M059J (cell line): ENCODE results near the gene GPC5. TPM values are rescaled to one million over a fixed set of nuclear protein-coding genes. Genes with fewer than 3 reads are reported as not detected.
A peak's percentile ranks its signal among the peaks of the same experiment; 100 is the strongest.

Source experiments
- DNase-seq: peaks from one replicate; pipeline ENCODE4 v3.0.0-alpha.2; 2012; ENCODE audit warnings: low read depth
- total RNA-seq: library from RNA; depleted of rRNA; stranded (reverse); fragments of >200 nt; shearing (Covaris generic); gene quantifications from 2 replicates; pipeline ENCODE4 v1.2.3, GENCODE V29; 2014

GPC5 gene
- total RNA-seq, 1 experiment from 2014 or later, result 0.25 TPM

- no peak for DNase-seq
Observed at GRCh38 chr13:91456837-91457236, 58.4 kb downstream of the GPC5 start.

GRCh38 chr13:91459485-91459884 is 61.1 kb downstream of the GPC5 start:
- no peak for DNase-seq

GRCh38 chr13:91464336-91464735 is 65.9 kb downstream of the GPC5 start:
- no peak for DNase-seq

- DNase-seq, result no peak
Observed at GRCh38 chr13:91467236-91467635, 68.8 kb downstream of the GPC5 start.

DNA sequence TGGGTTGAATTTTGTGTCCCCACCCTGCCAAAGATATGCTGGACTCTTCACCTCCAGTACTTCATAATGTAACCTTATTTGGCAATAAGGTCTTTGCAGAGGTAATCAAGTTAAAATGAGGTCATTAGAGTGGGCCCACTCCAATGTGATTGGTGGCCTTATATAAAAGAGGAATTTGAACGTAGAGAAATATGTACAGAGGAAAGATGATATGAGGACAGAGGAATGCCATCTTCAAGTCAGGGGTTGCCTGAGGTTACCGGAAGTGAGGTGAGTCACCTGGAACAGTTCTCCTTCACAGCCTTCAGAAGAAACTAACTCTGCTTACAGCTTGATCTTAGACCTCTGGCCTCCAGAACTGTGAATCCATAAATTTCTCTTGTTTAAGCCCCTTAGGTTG is 69.9 kb downstream of the GPC5 start:
- DNase-seq, result peak; percentile 5

- no peak for DNase-seq
Observed at GRCh38 chr13:91470084-91470621, 71.7 kb downstream of the GPC5 start.

- no peak for DNase-seq
Observed at GRCh38 chr13:91470681-91471080, 72.3 kb downstream of the GPC5 start.

- peak; percentile 51 for DNase-seq
Observed at GRCh38 chr13:91482427-91482826, 84.0 kb downstream of the GPC5 start.

DNA sequence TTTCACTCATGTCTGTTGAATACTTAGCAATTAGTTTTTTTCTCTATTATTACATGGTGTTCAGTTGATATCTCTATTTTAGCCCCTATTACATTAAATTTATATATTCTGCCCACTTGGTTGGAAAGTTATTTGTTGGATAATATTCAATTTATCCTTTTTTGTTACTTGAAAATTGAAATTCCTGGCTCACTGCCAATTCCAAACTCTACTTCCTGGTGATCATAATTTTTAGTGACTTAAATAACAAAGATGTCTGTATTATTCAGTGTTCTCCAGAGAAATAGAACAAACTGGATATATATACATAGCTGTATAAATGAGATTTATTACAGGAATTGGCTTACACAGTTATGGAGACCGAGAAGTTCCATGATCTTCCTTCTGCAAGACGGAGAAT is 93.6 kb downstream of the GPC5 start:
- no peak for DNase-seq

- no peak for DNase-seq
Observed at GRCh38 chr13:91493442-91493841, 95.0 kb downstream of the GPC5 start.

DNA sequence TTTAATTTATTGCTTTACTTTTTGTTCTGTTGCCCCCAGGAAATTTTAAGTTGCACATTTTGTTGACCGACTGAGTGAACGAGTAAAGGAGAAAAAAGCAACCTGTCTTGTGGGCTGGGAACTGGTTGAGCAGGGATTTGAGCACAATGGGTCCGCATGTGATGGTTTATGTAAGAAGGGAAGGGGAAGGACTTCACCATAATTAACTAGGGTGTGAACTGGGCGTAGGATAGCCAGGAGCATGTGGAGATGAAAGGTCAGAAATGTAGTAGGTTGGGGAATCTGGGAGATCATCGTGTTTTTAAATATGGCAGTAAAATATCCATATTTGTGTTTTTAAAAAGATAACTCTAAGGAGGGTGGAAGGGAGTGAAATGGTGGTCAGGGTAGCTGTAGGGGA is 99.9 kb downstream of the GPC5 start:
- no peak for DNase-seq

- DNase-seq, result no peak
Observed at GRCh38 chr13:91504216-91504615, 105.8 kb downstream of the GPC5 start.

DNA sequence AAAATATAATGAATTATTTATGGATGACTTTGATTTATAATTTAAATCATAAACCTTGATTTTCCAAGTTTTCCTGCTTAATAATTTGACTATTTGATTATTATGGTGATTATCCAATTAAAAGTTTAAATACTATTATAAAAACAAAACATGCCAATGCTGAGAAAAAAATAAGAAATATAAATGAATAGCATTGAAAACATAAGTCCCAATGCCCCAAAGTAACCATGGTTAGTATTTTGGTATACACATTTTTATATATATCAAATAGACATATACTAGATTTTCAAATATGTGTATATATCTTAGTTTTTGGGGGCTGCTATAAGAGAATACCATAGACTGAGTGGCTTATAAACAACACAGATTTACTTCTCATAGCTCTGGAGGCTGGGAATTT is 108.3 kb downstream of the GPC5 start:
- no peak for DNase-seq

- DNase-seq, result no peak
Observed at GRCh38 chr13:91510058-91510457, 111.6 kb downstream of the GPC5 start.

DNA sequence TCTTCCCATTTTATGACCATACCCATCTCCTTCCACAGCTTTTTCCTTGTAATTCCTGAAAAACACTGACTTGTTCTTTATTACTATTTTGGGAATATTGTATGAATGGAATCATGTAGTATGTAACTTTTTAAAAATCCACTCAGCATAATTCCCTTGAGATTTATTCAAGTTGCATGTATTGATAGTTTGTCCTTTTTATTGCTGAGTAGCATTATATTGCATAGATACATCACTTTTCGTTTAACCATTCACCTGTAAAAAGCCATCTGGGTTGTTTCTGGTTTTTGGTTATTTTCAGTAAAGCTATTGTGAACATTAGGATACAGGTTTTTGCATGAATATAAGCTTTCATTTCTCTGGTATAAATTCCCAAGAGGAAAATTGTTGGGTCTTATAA is 115.4 kb downstream of the GPC5 start:
- DNase-seq, result no peak

- DNase-seq, result no peak
Observed at GRCh38 chr13:91516799-91517198, 118.4 kb downstream of the GPC5 start.

GRCh38 chr13:91520952-91521351 is 122.5 kb downstream of the GPC5 start:
- DNase-seq, result no peak

- DNase-seq, result no peak
Observed at GRCh38 chr13:91523116-91523515, 124.7 kb downstream of the GPC5 start.

DNA sequence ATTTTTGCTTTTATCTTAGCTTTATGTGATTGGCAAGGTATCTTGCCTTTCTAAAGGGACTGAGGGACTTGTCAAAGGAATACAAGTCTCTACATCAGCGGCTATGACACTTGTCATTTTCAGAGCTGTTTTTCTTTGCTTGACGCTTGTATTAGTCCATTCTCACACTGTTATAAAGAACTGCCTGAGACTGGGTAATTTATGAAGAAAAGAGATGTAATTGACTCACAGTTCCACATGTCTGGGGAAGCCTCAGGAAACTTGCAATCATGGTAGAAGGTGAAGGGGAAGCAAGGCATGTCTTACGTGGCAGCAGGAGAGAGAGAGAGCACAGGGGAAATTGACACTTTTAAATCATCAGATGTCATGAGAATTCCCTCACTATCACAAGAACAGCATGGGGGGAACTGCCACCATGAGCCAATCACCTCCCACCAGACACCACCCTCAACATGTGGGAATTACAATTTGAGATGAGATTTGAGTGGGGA is 128.2 kb downstream of the GPC5 start:
- no peak for DNase-seq

DNA sequence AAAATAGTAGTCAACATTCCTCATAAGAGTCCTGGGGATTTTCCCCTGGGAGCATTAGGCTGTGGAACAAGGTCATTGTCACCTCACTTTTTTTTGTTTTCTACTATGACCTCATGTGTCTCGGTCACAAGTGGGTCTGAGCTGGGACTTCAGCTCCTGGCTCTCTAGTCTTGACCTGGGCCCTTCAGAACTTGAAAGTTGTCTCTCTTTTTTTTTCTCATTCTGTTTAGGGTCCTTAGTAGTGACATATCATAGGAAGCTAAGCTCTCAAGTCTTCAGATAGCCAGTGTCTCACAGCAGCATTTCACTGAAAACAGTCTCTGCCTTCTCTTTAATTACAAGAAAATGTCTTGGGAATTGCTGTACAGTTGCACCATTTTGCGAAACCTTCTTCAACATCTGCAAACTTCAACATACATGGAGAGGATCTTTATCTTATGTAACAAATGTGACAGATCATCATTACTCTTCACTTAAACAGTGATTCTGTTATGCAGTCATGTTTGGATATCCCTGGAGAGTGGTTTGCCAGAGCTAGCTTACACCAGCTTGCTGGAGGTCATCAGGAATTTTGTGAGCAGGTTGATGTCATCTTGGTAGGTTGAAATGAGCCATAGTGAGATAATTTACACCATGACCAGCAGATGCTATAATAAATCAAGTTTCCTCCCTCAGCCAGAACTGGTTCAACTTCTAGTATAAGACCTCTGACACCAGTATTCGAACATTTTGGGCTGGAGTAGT is 131.5 kb downstream of the GPC5 start:
- DNase-seq, result no peak

DNA sequence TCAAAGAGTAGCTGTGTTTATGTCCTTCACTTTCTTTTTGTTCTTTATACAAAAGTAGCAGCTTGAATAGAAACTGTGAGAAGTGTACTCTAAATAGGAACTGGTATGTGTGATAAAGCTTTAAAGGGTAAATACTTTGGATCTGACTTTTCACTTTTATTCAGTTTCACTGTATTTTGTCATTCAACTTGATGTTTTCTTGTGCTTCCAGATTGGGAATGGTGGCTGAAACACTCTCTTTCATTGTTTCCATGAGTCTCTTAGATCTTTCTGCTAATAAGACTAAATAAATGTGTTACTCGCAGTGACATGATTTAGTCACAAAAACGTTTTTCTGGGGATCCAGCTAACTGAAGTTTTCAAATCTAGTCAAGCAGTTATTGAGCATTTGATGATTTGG is 133.2 kb downstream of the GPC5 start:
- DNase-seq, result no peak

DNA sequence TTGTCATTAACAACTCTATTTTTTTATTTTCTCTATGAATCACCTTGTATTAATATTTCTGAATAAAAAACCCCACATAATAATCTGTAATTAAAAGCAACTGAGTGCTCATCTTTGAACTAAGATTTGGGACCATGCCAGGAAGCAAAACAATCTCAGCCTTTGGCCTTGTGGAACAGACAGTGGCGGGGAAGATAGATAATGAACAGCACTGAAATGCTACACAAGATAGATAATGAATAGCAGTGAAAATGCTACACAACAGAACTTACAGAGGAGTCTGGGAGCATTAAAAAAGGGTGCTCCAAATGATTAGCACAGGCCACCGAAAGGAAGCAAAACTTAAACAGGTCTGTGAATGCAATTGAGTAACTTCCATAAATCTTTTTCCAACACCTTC is 134.9 kb downstream of the GPC5 start:
- no peak for DNase-seq

- no peak for DNase-seq
Observed at GRCh38 chr13:91534996-91535395, 136.6 kb downstream of the GPC5 start.

DNA sequence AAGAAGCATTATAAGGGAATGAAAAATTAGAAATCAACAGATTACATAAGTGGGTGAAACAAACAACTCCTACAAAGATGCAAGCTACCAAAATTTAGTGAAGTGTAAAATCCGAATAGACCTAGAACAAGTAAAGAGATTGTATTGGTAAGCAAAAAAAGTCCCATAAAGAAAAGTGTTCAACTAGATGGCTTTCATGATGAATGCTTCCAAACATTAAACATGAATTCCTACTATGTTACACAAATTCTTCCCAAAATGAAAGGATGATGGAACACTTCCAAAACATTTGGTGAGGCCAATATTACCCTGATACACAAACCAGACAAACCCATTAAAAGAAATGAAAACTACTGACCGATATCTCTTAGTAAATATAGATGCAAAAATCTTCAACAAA is 139.0 kb downstream of the GPC5 start:
- no peak for DNase-seq
